Vagina (tissue), 2 donors: ENCODE results near the gene ADAMTS15. TPM values are rescaled to one million over a fixed set of nuclear protein-coding genes. Genes with fewer than 3 reads are reported as not detected.
A peak's percentile ranks its signal among the peaks of the same experiment; 100 is the strongest.

Experiments
- DNase-seq, 2 donors: peaks; one replicate each; pipeline ENCODE4 v3.0.0-alpha.2; 2017; ENCODE audit errors: extremely low spot score in 2 of 2
- H3K27ac ChIP-seq: fragments of 200-600 bp; sonication (generic); one replicate; pipeline ENCODE4 v1.5.1; 2019
- H3K27me3 ChIP-seq: fragments of 200-600 bp; sonication (generic); one replicate; pipeline ENCODE4 v1.5.1; 2019
- H3K36me3 ChIP-seq, 2 donors: fragments of 200-600 bp; sonication (generic); one replicate each; pipeline ENCODE4 v1.5.1; 2017 to 2019
- H3K4me1 ChIP-seq: fragments of 200-600 bp; sonication (generic); one replicate; pipeline ENCODE4 v1.5.1; 2019
- H3K4me3 ChIP-seq, 2 donors: fragments of 200-600 bp; sonication (generic); 1 replicate in 1 of 2; 2 replicates in 1 of 2; pipeline ENCODE4 v1.5.1; 2016 to 2019
- H3K9me3 ChIP-seq: fragments of 200-600 bp; sonication (generic); one replicate; pipeline ENCODE4 v1.5.1; 2019
- POLR2A ChIP-seq, 2 donors: fragments of 450-650 bp; IDR thresholded peaks; one replicate each; pipeline ENCODE4 v1.6.1; 2017; ENCODE audit warnings: antibody characterized with exemption in 2 of 2, mild to moderate bottlenecking in 2 of 2, moderate library complexity in 2 of 2
- POLR2AphosphoS5 ChIP-seq, 2 donors: sonication (generic); formaldehyde crosslinking; IDR thresholded peaks; one replicate each; pipeline ENCODE4 v1.9.0; 2017; ENCODE audit warnings: antibody characterized with exemption in 2 of 2, mild to moderate bottlenecking in 2 of 2, low read depth in 1 of 2; ENCODE audit not compliant: insufficient read depth in 1 of 2
- intact Hi-C: fragments of 100-400 bp; cut with DNase I; formaldehyde crosslinking; loops from one replicate; pipeline ENCODE4 v1.15.1; 2023
- total RNA-seq: library from RNA; depleted of rRNA; stranded (reverse); fragments of >200 nt; gene quantifications from one replicate; pipeline ENCODE4 v1.2.3, GENCODE V29; 2016
- TF ChIP-seq, protein P1 (sequence below), 3 experiments: fragments of 450-650 bp in 2 of 3; fragments of 200-600 bp in 1 of 3; sonication (generic) in 1 of 3; IDR thresholded peaks; one replicate each; pipeline ENCODE4 v1.5.1; 2017 to 2019; ENCODE audit warnings: antibody characterized with exemption in 3 of 3, mild to moderate bottlenecking in 2 of 3, moderate library complexity in 2 of 3

The ADAMTS15 gene
- total RNA-seq, 1 donor from 2014 or later = 12.0 TPM

GRCh38 chr11:130478881-130479280 lies 30.4 kb downstream of the ADAMTS15 start:
- Histone ChIP-seq H3K4me3 (no peak overlapping the region), H3K27me3 (no peaks in the 10 kb centered on the region), H3K4me1 (peaks cover 14% of the 10 kb centered on the region), H3K27ac (peak overlapping the region; percentile 76), H3K9me3 (no peaks in the 10 kb centered on the region), H3K36me3 (no peaks in the 10 kb centered on the region)
- intact Hi-C loops = no loop called here
- DNase-seq = peak in 1 of 2 donors; percentile 46
- no peak for TF ChIP-seq POLR2AphosphoS5 (IDR thresholded peaks at IDR 0.05; ENCODE audit: insufficient read depth in 1 of 2, low read depth in 1 of 2)
- TF ChIP-seq POLR2A (IDR thresholded peaks at IDR 0.05) = no peak
- TF ChIP-seq, protein P1, sequence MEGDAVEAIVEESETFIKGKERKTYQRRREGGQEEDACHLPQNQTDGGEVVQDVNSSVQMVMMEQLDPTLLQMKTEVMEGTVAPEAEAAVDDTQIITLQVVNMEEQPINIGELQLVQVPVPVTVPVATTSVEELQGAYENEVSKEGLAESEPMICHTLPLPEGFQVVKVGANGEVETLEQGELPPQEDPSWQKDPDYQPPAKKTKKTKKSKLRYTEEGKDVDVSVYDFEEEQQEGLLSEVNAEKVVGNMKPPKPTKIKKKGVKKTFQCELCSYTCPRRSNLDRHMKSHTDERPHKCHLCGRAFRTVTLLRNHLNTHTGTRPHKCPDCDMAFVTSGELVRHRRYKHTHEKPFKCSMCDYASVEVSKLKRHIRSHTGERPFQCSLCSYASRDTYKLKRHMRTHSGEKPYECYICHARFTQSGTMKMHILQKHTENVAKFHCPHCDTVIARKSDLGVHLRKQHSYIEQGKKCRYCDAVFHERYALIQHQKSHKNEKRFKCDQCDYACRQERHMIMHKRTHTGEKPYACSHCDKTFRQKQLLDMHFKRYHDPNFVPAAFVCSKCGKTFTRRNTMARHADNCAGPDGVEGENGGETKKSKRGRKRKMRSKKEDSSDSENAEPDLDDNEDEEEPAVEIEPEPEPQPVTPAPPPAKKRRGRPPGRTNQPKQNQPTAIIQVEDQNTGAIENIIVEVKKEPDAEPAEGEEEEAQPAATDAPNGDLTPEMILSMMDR (IDR thresholded peaks at IDR 0.05) = no peak

DNA sequence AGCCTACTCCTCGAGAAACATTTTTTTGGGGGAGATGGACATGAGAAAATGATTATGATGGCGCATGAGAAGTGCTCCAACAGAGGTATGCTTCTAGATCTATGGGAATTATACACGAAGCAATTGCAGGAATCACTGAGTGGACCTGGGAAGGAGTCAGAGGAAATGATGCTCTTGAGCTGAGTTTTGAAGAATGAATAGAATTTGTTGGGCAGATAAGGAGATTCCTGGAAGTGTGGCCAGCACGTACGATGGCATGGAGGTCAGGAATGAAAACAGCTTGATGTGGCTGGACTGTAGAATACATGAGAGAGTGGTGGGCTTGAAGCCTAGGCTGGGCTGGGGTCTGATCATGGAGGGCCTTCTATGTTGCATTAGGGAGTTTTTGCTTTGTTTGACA lies 31.7 kb downstream of the ADAMTS15 start:
- H3K27ac ChIP-seq = no peak overlapping the region

GRCh38 chr11:130480711-130481140 lies 32.3 kb downstream of the ADAMTS15 start:
- Histone ChIP-seq H3K9me3 (no peaks in the 10 kb centered on the region), H3K27me3 (no peaks in the 10 kb centered on the region), H3K27ac (no peak overlapping the region), H3K4me3 (no peak overlapping the region), H3K4me1 (peaks cover 14% of the 10 kb centered on the region), H3K36me3 (no peaks in the 10 kb centered on the region)
- DNase-seq = no peak
- TF ChIP-seq POLR2AphosphoS5 (IDR thresholded peaks at IDR 0.05; ENCODE audit: insufficient read depth in 1 of 2, low read depth in 1 of 2) = no peak
- no peak for TF ChIP-seq POLR2A (IDR thresholded peaks at IDR 0.05)
- TF ChIP-seq, protein P1 (IDR thresholded peaks at IDR 0.05) = no peak
- intact Hi-C loops = no loop called here

More for the DNA sequence above, 31.7 kb downstream of the ADAMTS15 start:
- no peaks in the 10 kb centered on the region for H3K9me3 ChIP-seq
- H3K4me1 ChIP-seq = peaks cover 14% of the 10 kb centered on the region
- no peaks in the 10 kb centered on the region for H3K27me3 ChIP-seq
- no peak for TF ChIP-seq POLR2A (IDR thresholded peaks at IDR 0.05)
- TF ChIP-seq POLR2AphosphoS5 (IDR thresholded peaks at IDR 0.05; ENCODE audit: insufficient read depth in 1 of 2, low read depth in 1 of 2) = no peak
- TF ChIP-seq, protein P1 (IDR thresholded peaks at IDR 0.05) = no peak
- no peak overlapping the region for H3K4me3 ChIP-seq
- DNase-seq = no peak
- H3K36me3 ChIP-seq = no peaks in the 10 kb centered on the region
- intact Hi-C loops = no loop called here

DNA sequence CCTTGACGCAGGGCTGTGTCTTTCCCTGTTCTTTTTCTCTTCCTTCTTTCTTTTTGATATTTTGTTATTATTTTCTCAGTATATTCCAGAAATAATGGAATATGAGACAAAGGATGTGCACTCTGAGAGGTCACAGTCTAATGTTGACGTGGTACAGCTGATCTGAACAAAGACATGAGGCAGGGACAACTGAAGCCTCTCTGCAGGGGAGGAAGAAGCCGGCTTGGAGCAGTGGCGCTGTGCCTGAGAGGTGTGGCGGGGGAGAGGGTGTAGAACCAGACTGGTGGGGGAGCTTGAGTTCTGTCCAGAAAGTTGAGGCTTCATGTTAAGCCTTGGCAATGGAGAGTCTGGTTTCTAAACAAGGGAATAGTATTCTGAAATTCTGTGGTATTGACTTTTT lies 34.7 kb downstream of the ADAMTS15 start:
- DNase-seq = no peak
- Histone ChIP-seq H3K27ac (no peak overlapping the region), H3K4me1 (peaks cover 7% of the 10 kb centered on the region), H3K36me3 (no peaks in the 10 kb centered on the region), H3K4me3 (no peak overlapping the region), H3K27me3 (no peaks in the 10 kb centered on the region), H3K9me3 (no peaks in the 10 kb centered on the region)
- intact Hi-C loops = no loop called here
- TF ChIP-seq POLR2A (IDR thresholded peaks at IDR 0.05) (no peak), POLR2AphosphoS5 (IDR thresholded peaks at IDR 0.05; ENCODE audit: insufficient read depth in 1 of 2, low read depth in 1 of 2) (no peak)
- TF ChIP-seq, protein P1 (IDR thresholded peaks at IDR 0.05) = no peak

GRCh38 chr11:130485983-130486382 lies 37.5 kb downstream of the ADAMTS15 start:
- TF ChIP-seq POLR2A (IDR thresholded peaks at IDR 0.05) (no peak), POLR2AphosphoS5 (IDR thresholded peaks at IDR 0.05; ENCODE audit: insufficient read depth in 1 of 2, low read depth in 1 of 2) (no peak)
- TF ChIP-seq, protein P1 (IDR thresholded peaks at IDR 0.05) = no peak
- Histone ChIP-seq H3K4me1 (no peaks in the 10 kb centered on the region), H3K27ac (no peak overlapping the region), H3K36me3 (no peaks in the 10 kb centered on the region), H3K27me3 (no peaks in the 10 kb centered on the region), H3K4me3 (no peak overlapping the region), H3K9me3 (no peaks in the 10 kb centered on the region)
- intact Hi-C loops = no loop called here
- no peak for DNase-seq
